ENCODE results near the gene NMNAT3.

The NMNAT3 gene

GRCh38 chr3:139654637-139655365 is 23.0 kb downstream of the NMNAT3 start:
- no peak for TF ChIP-seq CTCF (conservative IDR thresholded peaks at IDR 0.05; ENCODE audit: low read depth, low read length)
- no peak overlapping the region for H3K4me3 ChIP-seq (ENCODE audit: low read length)
- DNase-seq (ENCODE audit: low read depth), result no peak

GRCh38 chr3:139653582-139653981 is 24.2 kb downstream of the NMNAT3 start:
- TF ChIP-seq CTCF (conservative IDR thresholded peaks at IDR 0.05; ENCODE audit: low read depth, low read length), result no peak
- DNase-seq (ENCODE audit: low read depth), result no peak
- H3K4me3 ChIP-seq (ENCODE audit: low read length), result no peak overlapping the region

- DNase-seq (ENCODE audit: low read depth), result no peak
- no peak for TF ChIP-seq CTCF (conservative IDR thresholded peaks at IDR 0.05; ENCODE audit: low read depth, low read length)
- no peak overlapping the region for H3K4me3 ChIP-seq (ENCODE audit: low read length)
These were observed 25.2 kb downstream of the NMNAT3 start for GRCh38 chr3:139652561-139652960.

DNA sequence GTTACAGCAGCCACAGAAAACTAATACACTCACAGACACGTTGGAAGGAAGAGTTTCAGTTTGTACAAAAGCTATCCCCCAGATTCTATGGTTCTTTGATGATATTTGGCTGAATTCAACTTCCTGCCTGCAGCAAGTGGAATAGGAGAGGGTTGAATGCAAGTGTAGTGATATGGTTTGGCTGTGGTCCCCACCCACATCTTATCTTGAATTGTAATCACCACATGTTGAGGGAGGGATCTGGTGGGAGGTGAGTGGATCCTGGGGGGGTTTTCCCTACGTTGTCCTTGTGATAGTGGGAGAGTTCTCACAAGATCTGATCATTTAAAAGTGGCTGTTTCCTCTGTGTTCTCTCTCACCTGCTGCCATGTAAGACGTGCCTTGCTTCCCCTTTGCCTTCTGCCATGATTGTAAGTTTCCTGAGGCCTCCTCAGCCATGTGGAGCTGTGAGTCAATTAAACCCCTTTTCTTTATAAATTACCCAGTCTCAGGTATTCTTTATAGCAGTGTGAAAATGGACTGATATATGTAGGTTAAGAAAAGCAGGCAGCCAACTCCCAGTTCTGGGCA is 29.8 kb downstream of the NMNAT3 start:
- no peak overlapping the region for H3K4me3 ChIP-seq (ENCODE audit: low read length)
- TF ChIP-seq CTCF (conservative IDR thresholded peaks at IDR 0.05; ENCODE audit: low read depth, low read length), result no peak
- DNase-seq (ENCODE audit: low read depth), result no peak

GRCh38 chr3:139646512-139646911 is 31.3 kb downstream of the NMNAT3 start:
- no peak for TF ChIP-seq CTCF (conservative IDR thresholded peaks at IDR 0.05; ENCODE audit: low read depth, low read length)

GRCh38 chr3:139642996-139643395 is 34.8 kb downstream of the NMNAT3 start:
- no peak for DNase-seq (ENCODE audit: low read depth)
- no peak for TF ChIP-seq CTCF (conservative IDR thresholded peaks at IDR 0.05; ENCODE audit: low read depth, low read length)
- no peak overlapping the region for H3K4me3 ChIP-seq (ENCODE audit: low read length)

More at GRCh38 chr3:139646512-139646911, 31.3 kb downstream of the NMNAT3 start:
- no peak for DNase-seq (ENCODE audit: low read depth)
- H3K4me3 ChIP-seq (ENCODE audit: low read length), result no peak overlapping the region

DNA sequence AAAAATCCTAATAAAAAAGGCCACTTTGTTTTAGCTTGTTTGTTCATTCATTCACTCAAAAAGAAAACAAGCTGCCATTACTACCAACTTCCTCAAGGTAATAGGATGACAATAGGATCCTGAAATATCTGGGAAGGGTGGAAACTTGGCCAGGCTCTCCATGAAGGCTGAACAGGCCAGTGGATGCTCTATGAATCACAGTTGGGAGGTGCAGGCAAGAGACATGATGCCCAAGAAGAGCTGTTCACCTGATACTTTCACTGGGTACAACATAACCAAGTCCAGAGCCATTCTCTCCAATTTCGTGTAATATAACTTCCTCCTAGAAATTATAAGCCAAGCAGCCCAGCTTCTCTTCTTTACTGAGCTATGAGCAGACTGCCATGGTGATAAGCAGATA is 37.3 kb downstream of the NMNAT3 start:
- H3K4me3 ChIP-seq (ENCODE audit: low read length), result no peak overlapping the region
- no peak for DNase-seq (ENCODE audit: low read depth)
- TF ChIP-seq CTCF (conservative IDR thresholded peaks at IDR 0.05; ENCODE audit: low read depth, low read length), result no peak

Data from retinal pigment epithelial cell (primary cell).